ENCODE results near the gene GRAMD1B.

The GRAMD1B gene

DNA sequence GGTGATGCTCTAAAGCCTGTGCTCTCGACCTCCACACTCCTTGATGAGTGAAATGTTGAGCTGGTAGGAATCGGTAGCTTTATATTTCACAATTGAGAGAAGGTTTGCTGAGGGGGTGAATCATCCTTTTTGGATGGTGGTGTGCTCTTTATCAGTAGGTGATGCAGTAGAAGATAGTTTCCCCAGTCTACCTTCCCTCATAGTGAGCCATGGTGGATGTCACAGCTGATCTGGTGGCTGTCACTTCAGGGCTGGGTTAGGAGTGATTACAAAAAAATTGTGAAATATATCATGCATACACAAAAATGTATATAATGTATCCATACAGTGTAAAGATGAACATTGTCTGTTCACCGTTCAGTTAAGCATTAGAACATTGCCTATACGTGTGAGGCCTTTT is 105.3 kb downstream of the GRAMD1B start:
- DNase-seq (ENCODE audit: low read depth) = no peak

GRCh38 chr11:123536690-123537437 is 106.8 kb downstream of the GRAMD1B start:
- DNase-seq (ENCODE audit: low read depth) = no peak

DNA sequence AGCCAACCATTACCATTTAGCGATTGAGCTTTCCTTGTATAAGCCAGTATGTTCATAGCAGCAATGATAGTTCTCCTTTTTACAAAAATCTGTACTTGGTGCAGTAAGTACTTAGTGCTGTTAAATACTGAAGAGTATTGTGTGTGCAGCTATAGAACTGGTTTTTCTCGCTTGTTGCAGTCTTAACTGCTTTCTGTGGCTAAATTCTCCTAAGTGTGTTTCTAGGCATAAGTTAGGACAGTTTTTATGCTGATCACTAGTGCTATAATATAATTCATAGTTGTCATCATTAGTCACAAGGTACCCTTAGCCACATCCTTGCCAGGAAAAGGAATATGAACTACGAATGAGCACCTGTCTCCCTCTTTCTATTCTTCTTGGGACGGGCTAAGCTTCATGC is 107.7 kb downstream of the GRAMD1B start:
- no peak for DNase-seq (ENCODE audit: low read depth)

- DNase-seq (ENCODE audit: low read depth) = no peak
These were observed 113.7 kb downstream of the GRAMD1B start for GRCh38 chr11:123543797-123544196.

- no peak for DNase-seq (ENCODE audit: low read depth)
These were observed 114.7 kb downstream of the GRAMD1B start for GRCh38 chr11:123544631-123545375.

- DNase-seq (ENCODE audit: low read depth) = no peak
These were observed 115.7 kb downstream of the GRAMD1B start for GRCh38 chr11:123545726-123546270.

DNA sequence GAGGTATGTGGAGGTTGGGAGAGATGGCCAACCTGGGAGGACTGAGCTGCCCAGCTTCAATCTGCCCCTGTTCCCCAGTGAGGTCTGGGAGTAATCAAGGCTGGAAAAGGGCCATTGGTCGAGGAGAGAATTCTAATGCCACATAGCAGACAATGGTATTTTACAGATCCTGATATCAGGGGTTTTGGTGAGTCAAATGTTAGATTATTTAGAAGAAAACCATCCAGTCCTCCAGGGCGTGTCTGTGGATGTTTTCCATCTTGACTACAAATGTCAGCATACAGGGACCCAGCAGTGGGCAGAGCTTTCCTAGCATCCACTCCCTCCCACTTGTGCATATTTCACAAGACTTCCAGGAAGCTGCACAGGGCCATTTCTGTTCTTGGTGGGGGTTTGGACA is 116.4 kb downstream of the GRAMD1B start:
- no peak for DNase-seq (ENCODE audit: low read depth)

GRCh38 chr11:123547180-123547579 is 117.1 kb downstream of the GRAMD1B start:
- no peak for DNase-seq (ENCODE audit: low read depth)

DNA sequence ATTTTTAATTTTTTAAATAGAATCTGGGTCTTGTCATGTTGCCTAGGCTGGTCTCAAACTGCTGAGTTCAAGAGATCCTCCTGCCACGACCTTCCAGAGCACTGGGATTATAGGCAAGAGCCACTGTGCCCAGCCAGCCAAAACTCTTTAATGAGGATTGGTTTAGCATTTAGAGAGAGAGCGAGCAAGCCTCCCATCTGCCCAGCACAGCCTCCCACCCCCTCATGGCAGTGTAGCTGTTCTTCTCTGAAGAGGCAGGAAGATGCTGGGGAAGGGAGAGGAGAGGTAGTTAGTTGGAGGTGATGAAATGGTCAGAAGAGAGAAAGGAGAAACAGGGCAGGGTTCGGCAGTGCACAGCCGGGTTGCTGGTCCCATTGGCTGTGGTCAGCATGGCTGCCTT is 118.7 kb downstream of the GRAMD1B start:
- no peak for DNase-seq (ENCODE audit: low read depth)

DNA sequence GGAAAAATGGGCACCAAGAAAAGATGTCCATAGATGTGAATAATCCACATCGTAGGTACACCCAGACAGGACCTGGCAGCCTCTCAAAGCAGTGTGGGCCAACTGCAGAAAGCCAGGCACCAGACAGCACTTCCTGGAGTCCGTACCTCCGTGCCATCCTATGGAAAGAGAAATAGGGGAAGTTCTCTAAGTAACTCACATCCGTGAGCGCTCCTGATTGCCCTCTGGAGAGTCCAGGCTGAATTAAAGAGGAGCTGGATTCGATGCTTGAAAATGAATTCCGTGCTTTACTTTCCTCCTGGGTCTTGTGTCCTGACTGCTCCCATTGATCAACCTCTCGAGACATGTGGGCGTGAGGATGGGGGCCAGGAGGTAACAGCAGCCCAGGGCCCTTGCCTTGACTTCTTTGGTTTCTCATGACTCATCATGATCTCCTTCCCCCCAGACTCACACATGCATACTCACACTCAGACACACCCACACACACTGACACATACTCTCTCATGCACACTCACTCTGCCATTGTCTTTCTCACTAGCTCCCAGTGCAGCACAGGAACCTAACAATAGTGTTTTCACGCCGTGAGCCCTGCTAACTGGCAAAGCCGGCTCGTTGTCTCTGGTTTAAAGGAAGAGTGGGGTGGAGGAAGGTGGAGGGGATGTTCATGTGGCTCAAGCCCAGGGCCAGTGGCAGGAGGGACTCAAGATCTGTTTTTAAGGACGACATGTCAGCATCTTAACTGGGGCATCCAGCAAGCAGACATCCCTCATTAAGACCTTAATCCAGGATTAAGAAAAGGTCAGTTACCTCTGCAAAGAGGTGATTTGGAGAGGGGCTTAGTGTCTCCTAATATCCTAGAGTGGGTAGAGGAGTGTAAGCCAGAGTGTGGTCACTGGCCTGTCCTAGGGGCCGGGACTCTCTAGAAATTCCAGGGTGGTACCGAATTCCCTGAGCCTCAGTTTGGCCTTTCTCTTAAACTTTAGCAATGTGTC is 120.2 kb downstream of the GRAMD1B start:
- no peak for DNase-seq (ENCODE audit: low read depth)

DNA sequence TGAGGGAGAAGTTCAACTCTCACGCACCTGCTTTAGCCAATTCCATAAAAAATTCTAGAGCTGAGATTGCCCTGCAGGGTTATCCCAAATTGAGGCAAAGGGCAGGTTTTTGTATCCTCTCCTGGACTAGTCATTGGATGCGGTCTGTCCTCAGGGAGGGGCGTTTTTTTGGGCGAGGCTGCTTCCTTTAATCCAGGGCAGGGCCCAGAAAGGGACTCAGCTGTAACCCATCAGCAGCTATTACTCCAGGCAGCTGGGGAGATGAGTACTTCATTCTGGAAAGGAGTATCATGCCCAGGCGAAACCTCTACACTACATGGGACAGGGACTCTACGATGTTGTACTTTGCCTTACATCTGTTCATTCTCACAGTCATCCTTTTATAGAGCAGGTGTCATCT is 121.0 kb downstream of the GRAMD1B start:
- no peak for DNase-seq (ENCODE audit: low read depth)

DNA sequence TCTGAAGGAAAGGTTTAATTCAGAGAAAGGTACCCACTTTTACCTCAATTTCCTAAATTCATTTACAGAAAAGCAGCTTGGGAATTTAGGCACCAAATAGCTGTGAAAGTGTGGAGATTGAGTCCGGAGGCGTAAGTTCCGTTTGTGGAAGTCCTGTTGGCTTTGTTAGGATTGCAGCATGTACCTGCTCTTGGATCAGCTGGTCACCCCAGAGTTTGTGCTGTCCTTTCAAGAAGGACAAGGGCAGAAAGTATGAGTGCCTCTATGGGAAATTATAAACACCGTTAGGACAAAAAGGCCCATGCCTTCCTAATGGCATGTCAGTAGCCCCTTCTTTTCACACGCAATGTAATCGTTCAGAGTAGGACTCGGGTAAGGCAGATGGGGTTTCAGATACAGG is 126.6 kb downstream of the GRAMD1B start:
- DNase-seq (ENCODE audit: low read depth) = no peak

GRCh38 chr11:123558536-123559315 is 128.7 kb downstream of the GRAMD1B start:
- DNase-seq (ENCODE audit: low read depth) = no peak

DNA sequence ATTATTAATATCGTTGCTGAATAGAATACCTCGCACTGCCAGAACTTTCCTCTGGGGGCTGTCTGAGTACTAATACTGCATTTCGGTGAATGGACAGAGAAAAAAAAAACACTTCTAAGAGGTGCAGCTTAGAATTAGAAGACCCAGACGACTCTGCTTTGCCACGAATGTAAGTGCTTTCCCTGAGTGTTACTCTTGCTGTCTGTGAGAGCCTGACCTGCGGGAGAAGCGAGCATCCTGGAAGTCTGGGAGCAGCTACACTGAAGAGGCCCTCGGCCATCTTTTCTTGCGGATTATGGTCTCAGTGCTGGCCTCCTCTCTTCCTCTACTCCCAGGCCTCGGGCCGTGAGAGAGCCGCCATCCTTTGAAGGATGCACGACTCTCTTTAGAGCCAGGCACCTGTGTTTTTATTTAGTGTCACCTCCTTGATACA is 129.5 kb downstream of the GRAMD1B start:
- no peak for DNase-seq (ENCODE audit: low read depth)

- no peak for DNase-seq (ENCODE audit: low read depth)
These were observed 129.9 kb downstream of the GRAMD1B start for GRCh38 chr11:123560006-123560405.

GRCh38 chr11:123561431-123561800 is 131.3 kb downstream of the GRAMD1B start:
- DNase-seq (ENCODE audit: low read depth) = no peak

DNA sequence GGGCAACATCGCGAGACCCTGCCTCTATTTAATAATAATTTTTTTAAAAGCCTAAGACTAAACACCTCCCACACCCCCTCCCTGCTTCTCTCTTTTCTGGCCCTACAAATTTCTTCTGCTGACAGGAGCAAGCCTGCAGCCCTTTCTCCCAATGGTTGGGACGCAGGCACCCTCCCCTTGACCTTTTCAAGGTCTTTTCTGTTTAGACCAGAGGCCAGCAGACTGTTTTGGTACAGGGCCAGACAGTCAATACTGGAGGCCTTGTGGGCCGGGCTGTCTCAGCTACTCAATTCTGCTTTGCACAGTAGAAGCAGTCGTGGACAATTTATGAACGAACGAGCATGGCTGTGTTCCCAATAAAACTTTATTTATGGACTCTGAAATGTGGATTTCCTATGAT is 132.1 kb downstream of the GRAMD1B start:
- no peak for DNase-seq (ENCODE audit: low read depth)

DNA sequence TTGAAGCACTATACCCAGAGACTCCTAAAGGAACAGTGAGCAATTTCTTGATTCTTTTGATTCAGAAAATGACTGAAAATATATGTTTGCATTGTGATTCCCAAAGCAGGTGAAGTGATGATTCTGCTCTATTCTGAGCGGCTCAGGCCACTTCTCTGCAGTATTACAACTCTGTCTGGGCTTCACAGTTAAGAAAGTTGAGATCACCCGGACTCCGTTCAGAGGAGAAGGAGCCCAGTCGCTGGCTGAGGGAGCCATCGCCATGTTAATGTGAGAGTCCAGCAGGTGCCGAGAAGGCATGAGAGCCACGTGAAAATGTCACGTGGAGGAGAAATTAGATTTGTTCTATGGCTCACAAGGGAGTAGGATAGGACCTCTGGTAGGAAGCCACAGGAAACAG is 132.8 kb downstream of the GRAMD1B start:
- no peak for DNase-seq (ENCODE audit: low read depth)

GRCh38 chr11:123564221-123564620 is 134.2 kb downstream of the GRAMD1B start:
- no peak for DNase-seq (ENCODE audit: low read depth)

DNA sequence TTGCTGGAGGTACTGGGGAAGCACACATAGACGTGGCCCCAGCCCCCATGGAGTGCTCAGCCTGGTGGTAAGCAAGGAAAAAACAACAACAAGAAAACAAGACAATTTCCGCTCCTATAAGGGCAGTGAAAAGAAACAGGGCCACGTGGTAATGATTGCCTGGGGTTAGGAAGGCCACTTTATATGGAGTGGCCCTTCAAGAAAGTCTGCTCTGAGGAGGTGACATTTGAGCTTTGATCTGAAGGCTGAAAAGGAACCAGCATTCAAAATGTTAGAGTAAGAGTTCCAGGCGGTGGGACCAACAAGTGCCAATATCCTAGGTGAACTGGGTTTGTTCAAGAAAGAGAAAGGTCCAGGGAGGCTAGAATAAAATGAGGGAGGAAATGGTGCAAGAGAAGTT is 136.8 kb downstream of the GRAMD1B start:
- DNase-seq (ENCODE audit: low read depth) = no peak

DNA sequence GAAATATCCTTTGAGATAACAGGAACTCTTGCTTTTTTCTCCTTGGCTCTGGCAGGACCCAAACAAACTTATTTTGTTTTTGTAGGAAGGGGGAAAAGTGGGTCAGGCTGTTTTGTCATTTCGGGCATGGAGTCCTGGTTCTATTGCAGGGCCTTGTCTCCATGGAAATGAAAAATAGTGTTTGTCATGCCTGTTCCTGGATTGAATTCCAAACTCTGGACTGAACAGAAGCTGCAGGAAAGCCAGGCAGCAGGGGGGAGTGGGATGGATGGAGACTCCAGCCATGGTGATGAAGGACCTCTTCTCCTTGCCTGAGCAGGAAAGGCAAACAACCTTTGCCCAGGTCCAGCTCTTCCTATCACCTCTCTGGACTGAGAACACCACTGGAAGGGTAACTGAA is 137.4 kb downstream of the GRAMD1B start:
- no peak for DNase-seq (ENCODE audit: low read depth)
